ENCODE results near the gene ULK4. TPM values are rescaled to one million over a fixed set of nuclear protein-coding genes. Genes with fewer than 3 reads are reported as not detected.

The ULK4 gene
- polyA plus RNA-seq, 1 of the 3 experiments (the other 2 are of a cell fraction): 6.2 TPM

DNA sequence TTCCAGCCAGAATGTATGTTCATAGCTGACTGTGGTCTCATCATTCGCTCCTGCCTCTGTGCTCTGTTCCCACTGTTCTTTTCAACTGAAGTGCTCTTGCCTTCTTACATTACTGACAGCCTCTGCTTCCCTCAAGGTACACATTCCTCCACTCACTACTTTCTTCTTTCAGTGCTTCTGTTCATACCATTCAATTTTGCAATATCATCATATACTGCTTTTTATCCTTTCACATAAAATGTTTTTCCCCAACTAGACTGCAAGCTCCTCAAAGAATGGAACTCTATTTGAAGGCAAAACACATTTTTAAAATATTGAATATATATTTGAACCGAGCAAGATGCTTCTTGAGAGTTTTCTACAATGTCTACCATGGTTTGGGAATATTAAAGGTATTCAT, 471.5 kb downstream of the ULK4 start:
- Histone ChIP-seq H3K27ac (ENCODE audit: low read depth in 2 of 2, low read length in 1 of 2) (no peak overlapping the region), H3K9me2 (0 out of 2 replicates have a peak, but pooled peaks cover 4% of the 10 kb centered on the region), H3K27me3 (ENCODE audit: insufficient read depth) (no peaks in the 10 kb centered on the region), H3K79me2 (ENCODE audit: insufficient read depth) (no peaks in the 10 kb centered on the region; the same call in 1 of the 2 replicates), H3K36me3 (replicated peaks in 1 of 2; ENCODE audit: control insufficient read depth in 1 of 2, insufficient read depth in 2 of 2, low read length in 1 of 2) (no peaks in the 10 kb centered on the region), H4K20me1 (ENCODE audit: insufficient read depth) (no peaks in the 10 kb centered on the region), H3K4me2 (no peak overlapping the region), H3F3A (replicated peaks; ENCODE audit: insufficient read depth) (no peaks in the 10 kb centered on the region), H3K4me3 (ENCODE audit: low read depth in 2 of 2, low read length in 1 of 2) (no peak overlapping the region), H3K9me3 (no peaks in the 10 kb centered on the region), H2AFZ (ENCODE audit: low read depth) (no peak overlapping the region), H3K9ac (no peak overlapping the region), H3K4me1 (ENCODE audit: control insufficient read depth in 1 of 2, insufficient read depth in 2 of 2, low read depth in 1 of 2, low read length in 1 of 2) (no peaks in the 10 kb centered on the region)
- 52% methylated on average over 2 of the region's 2 CpGs for WGBS (ENCODE audit: low lambda C conversion rate)
- ChIA-PET CTCF (no interaction called here), POLR2A (no interaction called here)
- TF ChIP-seq GABPA (IDR thresholded peaks at IDR 0.05; ENCODE audit: low read depth) (no peak), RFX5 (IDR thresholded peaks at IDR 0.05; ENCODE audit: low read length) (no peak), FOSL2 (IDR thresholded peaks at IDR 0.05; ENCODE audit: borderline replicate concordance, low read depth) (no peak), REST (IDR thresholded peaks at IDR 0.05; ENCODE audit: low read depth, low read length) (no peak), USF2 (IDR thresholded peaks at IDR 0.05; ENCODE audit: borderline replicate concordance, low read depth, low read length) (no peak), SIN3A (IDR thresholded peaks at IDR 0.05; ENCODE audit: borderline replicate concordance, low read depth, low read length) (no peak), MAX (IDR thresholded peaks at IDR 0.05; ENCODE audit: low read depth) (no peak), NRF1 (IDR thresholded peaks at IDR 0.05; ENCODE audit: low read depth, low read length) (no peak), ZBTB33 (IDR thresholded peaks at IDR 0.05; ENCODE audit: borderline replicate concordance, low read depth) (no peak), IRF3 (IDR thresholded peaks at IDR 0.05; ENCODE audit: low read depth, low read length) (no peak), MXI1 (IDR thresholded peaks at IDR 0.05; ENCODE audit: low read depth, low read length) (no peak), RXRA (IDR thresholded peaks at IDR 0.05; ENCODE audit: borderline replicate concordance, low read depth) (no peak), YY1 (IDR thresholded peaks at IDR 0.05; ENCODE audit: low read depth) (no peak)
- no peak for DNase-seq
